ENCODE results near the gene SVIP.

Gene SVIP

GRCh38 chr11:22778642-22779041, 51.0 kb downstream of the SVIP start:
- no peak overlapping the region for H3K27ac ChIP-seq (ENCODE audit: low read depth, low read length)
- H3K9me3 ChIP-seq (ENCODE audit: control insufficient read depth in 5 of 5, low read length in 5 of 5), result no peaks in the 10 kb centered on the region
- H3K4me3 ChIP-seq (ENCODE audit: low read depth in 1 of 5, low read length in 5 of 5), result no peak overlapping the region
- peaks cover 0 to 2% (median 0%) of the 10 kb centered on the region in 5 donors for H3K27me3 ChIP-seq (ENCODE audit: control insufficient read depth in 5 of 5, insufficient read depth in 4 of 5, low read length in 5 of 5)
- H3K36me3 ChIP-seq (ENCODE audit: control insufficient read depth in 5 of 5, insufficient read depth in 5 of 5, low read length in 5 of 5), result no peaks in the 10 kb centered on the region
- H3K4me1 ChIP-seq (ENCODE audit: control insufficient read depth in 5 of 5, insufficient read depth in 5 of 5, low read length in 5 of 5), result no peaks in the 10 kb centered on the region
- no peak overlapping the region for H3K9ac ChIP-seq (ENCODE audit: low read length in 5 of 5)

GRCh38 chr11:22775248-22775647, 54.4 kb downstream of the SVIP start:
- no peaks in the 10 kb centered on the region for H3K4me1 ChIP-seq (ENCODE audit: control insufficient read depth in 5 of 5, insufficient read depth in 5 of 5, low read length in 5 of 5)
- no peaks in the 10 kb centered on the region for H3K36me3 ChIP-seq (ENCODE audit: control insufficient read depth in 5 of 5, insufficient read depth in 5 of 5, low read length in 5 of 5)
- no peak overlapping the region for H3K9ac ChIP-seq (ENCODE audit: low read length in 5 of 5)
- H3K4me3 ChIP-seq (ENCODE audit: low read depth in 1 of 5, low read length in 5 of 5), result no peak overlapping the region
- H3K27ac ChIP-seq (ENCODE audit: low read depth, low read length), result no peak overlapping the region
- peaks cover 0 to 2% (median 0%) of the 10 kb centered on the region in 5 donors for H3K27me3 ChIP-seq (ENCODE audit: control insufficient read depth in 5 of 5, insufficient read depth in 4 of 5, low read length in 5 of 5)
- H3K9me3 ChIP-seq (ENCODE audit: control insufficient read depth in 5 of 5, low read length in 5 of 5), result no peaks in the 10 kb centered on the region

GRCh38 chr11:22774716-22775115, 54.9 kb downstream of the SVIP start:
- H3K9me3 ChIP-seq (ENCODE audit: control insufficient read depth in 5 of 5, low read length in 5 of 5), result no peaks in the 10 kb centered on the region
- H3K36me3 ChIP-seq (ENCODE audit: control insufficient read depth in 5 of 5, insufficient read depth in 5 of 5, low read length in 5 of 5), result no peaks in the 10 kb centered on the region
- no peaks in the 10 kb centered on the region for H3K4me1 ChIP-seq (ENCODE audit: control insufficient read depth in 5 of 5, insufficient read depth in 5 of 5, low read length in 5 of 5)
- H3K27ac ChIP-seq (ENCODE audit: low read depth, low read length), result no peak overlapping the region
- H3K27me3 ChIP-seq (ENCODE audit: control insufficient read depth in 5 of 5, insufficient read depth in 4 of 5, low read length in 5 of 5), result peaks cover 0 to 2% (median 0%) of the 10 kb centered on the region in 5 donors
- H3K9ac ChIP-seq (ENCODE audit: low read length in 5 of 5), result no peak overlapping the region
- H3K4me3 ChIP-seq (ENCODE audit: low read depth in 1 of 5, low read length in 5 of 5), result no peak overlapping the region

- Histone ChIP-seq H3K9ac (ENCODE audit: low read length in 5 of 5) (no peak overlapping the region), H3K27me3 (ENCODE audit: control insufficient read depth in 5 of 5, insufficient read depth in 4 of 5, low read length in 5 of 5) (no peaks in the 10 kb centered on the region), H3K4me3 (ENCODE audit: low read depth in 1 of 5, low read length in 5 of 5) (no peak overlapping the region), H3K27ac (ENCODE audit: low read depth, low read length) (no peak overlapping the region), H3K36me3 (ENCODE audit: control insufficient read depth in 5 of 5, insufficient read depth in 5 of 5, low read length in 5 of 5) (no peaks in the 10 kb centered on the region), H3K4me1 (ENCODE audit: control insufficient read depth in 5 of 5, insufficient read depth in 5 of 5, low read length in 5 of 5) (no peaks in the 10 kb centered on the region), H3K9me3 (ENCODE audit: control insufficient read depth in 5 of 5, low read length in 5 of 5) (no peaks in the 10 kb centered on the region)
Measured at GRCh38 chr11:22769081-22769480, 60.5 kb downstream of the SVIP start.

Data from subcutaneous abdominal adipose tissue (tissue), 5 donors.